Chondrocyte (in vitro differentiated cells): ENCODE results near the gene LBX2. TPM values are rescaled to one million over a fixed set of nuclear protein-coding genes. Genes with fewer than 3 reads are reported as not detected.
A peak's percentile ranks its signal among the peaks of the same experiment; 100 is the strongest.

Experiments
- DNase-seq: peaks from one replicate; pipeline ENCODE4 v3.0.0; 2021; ENCODE audit warnings: mixed read lengths, low spot score
- H3K27ac Mint-ChIP-seq: one replicate; pipeline ENCODE4 v1.8.0; 2021; ENCODE audit warnings: mild to moderate bottlenecking, moderate library complexity, mixed read lengths; ENCODE audit not compliant: unreplicated experiment
- H3K27me3 Mint-ChIP-seq: 2 replicates; pipeline ENCODE4 v1.8.0; 2021; ENCODE audit warnings: low read depth, mixed read lengths
- H3K36me3 Mint-ChIP-seq: 2 replicates; pipeline ENCODE4 v1.8.0; 2021; ENCODE audit warnings: low read depth, mixed read lengths
- H3K4me1 Mint-ChIP-seq: 2 replicates; pipeline ENCODE4 v1.8.0; 2021; ENCODE audit warnings: low read depth, mild to moderate bottlenecking, mixed read lengths
- H3K4me3 Mint-ChIP-seq: one replicate; pipeline ENCODE4 v1.8.0; 2021; ENCODE audit warnings: mild to moderate bottlenecking, moderate library complexity, mixed read lengths; ENCODE audit not compliant: unreplicated experiment
- H3K9me3 Mint-ChIP-seq: 2 replicates; pipeline ENCODE4 v1.8.0; 2021; ENCODE audit warnings: low read depth, mixed read lengths
- total RNA-seq: library from RNA; stranded (reverse); gene quantifications from 3 replicates; pipeline ENCODE4 v1.2.1, GENCODE V29; 2021
- TF ChIP-seq, protein P1 (sequence below): fragments of 200-600 bp; sonication (generic); IDR thresholded peaks from 2 replicates; pipeline ENCODE4 v1.5.0; 2021; ENCODE audit warnings: antibody characterized with exemption, mild to moderate bottlenecking, moderate library complexity

The LBX2 gene
- total RNA-seq, 1 donor from 2014 or later, result 2.3 TPM

GRCh38 chr2:74458132-74458937, 41.1 kb downstream of the LBX2 start, which contains the start of gene WBP1:
Gene WBP1 (plus strand): TSS chr2:74458438. CDS start chr2:74458603, 165 bp downstream.
- peak; percentile 99 for DNase-seq
- TF ChIP-seq, protein P1, sequence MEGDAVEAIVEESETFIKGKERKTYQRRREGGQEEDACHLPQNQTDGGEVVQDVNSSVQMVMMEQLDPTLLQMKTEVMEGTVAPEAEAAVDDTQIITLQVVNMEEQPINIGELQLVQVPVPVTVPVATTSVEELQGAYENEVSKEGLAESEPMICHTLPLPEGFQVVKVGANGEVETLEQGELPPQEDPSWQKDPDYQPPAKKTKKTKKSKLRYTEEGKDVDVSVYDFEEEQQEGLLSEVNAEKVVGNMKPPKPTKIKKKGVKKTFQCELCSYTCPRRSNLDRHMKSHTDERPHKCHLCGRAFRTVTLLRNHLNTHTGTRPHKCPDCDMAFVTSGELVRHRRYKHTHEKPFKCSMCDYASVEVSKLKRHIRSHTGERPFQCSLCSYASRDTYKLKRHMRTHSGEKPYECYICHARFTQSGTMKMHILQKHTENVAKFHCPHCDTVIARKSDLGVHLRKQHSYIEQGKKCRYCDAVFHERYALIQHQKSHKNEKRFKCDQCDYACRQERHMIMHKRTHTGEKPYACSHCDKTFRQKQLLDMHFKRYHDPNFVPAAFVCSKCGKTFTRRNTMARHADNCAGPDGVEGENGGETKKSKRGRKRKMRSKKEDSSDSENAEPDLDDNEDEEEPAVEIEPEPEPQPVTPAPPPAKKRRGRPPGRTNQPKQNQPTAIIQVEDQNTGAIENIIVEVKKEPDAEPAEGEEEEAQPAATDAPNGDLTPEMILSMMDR, result no peak
- no peaks in the 10 kb centered on the region for H3K9me3 Mint-ChIP-seq
- peaks cover 2% of the 10 kb centered on the region for H3K36me3 Mint-ChIP-seq
- H3K4me1 Mint-ChIP-seq, result peaks cover 57% of the 10 kb centered on the region
- H3K27ac Mint-ChIP-seq, result peak within 1 kb of the TSS; percentile 98
- H3K27me3 Mint-ChIP-seq, result no peaks in the 10 kb centered on the region
- H3K4me3 Mint-ChIP-seq, result peak within 1 kb of the TSS; percentile 89

GRCh38 chr2:74457549-74458131, 41.8 kb downstream of the LBX2 start:
- H3K27ac Mint-ChIP-seq, result peak overlapping the region; percentile 97
- no peak for DNase-seq
- peak overlapping the region; percentile 89 for H3K4me3 Mint-ChIP-seq
- no peaks in the 10 kb centered on the region for H3K9me3 Mint-ChIP-seq
- H3K27me3 Mint-ChIP-seq, result no peaks in the 10 kb centered on the region
- peaks cover 2% of the 10 kb centered on the region for H3K36me3 Mint-ChIP-seq
- TF ChIP-seq, protein P1, result no peak
- peaks cover 50% of the 10 kb centered on the region for H3K4me1 Mint-ChIP-seq

DNA sequence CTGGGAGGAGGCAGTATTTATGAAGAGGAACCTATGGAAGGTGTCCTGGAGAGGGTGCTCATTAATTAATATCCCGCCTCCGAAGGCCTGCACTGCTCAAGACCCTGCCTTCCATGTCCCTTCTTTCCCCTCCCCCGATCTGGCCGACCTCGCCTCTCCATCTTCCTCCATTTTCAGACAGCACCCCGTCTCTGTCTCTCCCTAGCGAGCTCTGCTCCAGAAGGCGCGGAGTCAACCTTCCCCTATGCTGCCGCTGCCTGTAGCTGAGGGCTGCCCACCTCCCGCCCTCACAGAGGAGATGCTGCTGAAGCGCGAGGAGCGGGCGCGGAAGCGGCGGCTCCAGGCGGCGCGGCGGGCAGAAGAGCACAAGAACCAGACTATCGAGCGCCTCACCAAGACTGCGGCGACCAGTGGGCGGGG, 42.3 kb downstream of the LBX2 start:
- peaks cover 2% of the 10 kb centered on the region for H3K36me3 Mint-ChIP-seq
- H3K4me1 Mint-ChIP-seq, result peaks cover 49% of the 10 kb centered on the region
- peak overlapping the region; percentile 98 for H3K27ac Mint-ChIP-seq
- H3K4me3 Mint-ChIP-seq, result peak overlapping the region; percentile 89
- H3K27me3 Mint-ChIP-seq, result no peaks in the 10 kb centered on the region
- no peaks in the 10 kb centered on the region for H3K9me3 Mint-ChIP-seq
- DNase-seq, result no peak
- TF ChIP-seq, protein P1, result no peak

DNA sequence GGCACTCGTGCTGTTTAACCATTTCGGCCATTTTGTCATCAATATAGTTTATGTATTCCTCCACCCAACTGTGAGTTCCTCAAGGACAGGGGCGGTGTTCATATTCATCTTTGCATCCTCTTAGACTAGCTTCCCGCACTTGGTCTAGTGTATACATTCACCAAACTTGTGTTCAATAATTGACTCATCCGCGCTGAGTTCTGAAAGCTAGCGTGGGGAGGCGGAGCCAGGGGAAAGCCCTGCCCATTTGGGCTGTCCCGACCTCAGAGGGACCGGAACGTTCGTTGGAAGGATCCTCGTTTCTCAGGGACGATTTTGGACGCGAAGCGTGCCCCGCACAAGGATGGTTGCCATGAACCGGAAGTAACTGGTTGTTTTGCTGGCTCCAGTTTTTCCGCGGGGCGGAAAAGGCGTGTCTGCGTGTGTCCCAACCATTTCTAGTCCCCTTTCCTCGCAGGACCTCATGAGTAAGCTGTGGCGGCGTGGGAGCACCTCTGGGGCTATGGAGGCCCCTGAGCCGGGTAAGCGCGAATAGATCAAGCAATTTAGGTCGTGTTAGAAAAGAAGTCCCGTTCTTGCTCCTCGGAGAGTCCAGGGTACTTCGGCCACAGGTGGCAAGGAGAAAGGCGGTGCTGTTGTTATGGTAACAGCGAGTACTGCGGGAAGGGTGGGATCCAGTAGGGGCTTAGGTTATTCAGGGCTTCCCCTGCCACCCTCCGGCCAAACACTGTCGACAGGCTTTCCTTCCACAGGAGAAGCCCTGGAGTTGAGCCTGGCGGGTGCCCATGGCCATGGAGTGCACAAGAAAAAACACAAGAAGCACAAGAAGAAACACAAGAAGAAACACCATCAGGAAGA, 44.5 kb downstream of the LBX2 start, which contains the start of gene INO80B:
INO80B (plus strand) TSS at position 434 of the 858 bp plus-strand sequence; CDS start at position 464, 30 bp downstream.
- H3K4me1 Mint-ChIP-seq, result peaks cover 42% of the 10 kb centered on the region

More for the DNA sequence above, 44.5 kb downstream of the LBX2 start, which contains the start of gene INO80B:
- Mint-ChIP-seq H3K27ac (peak within 1 kb of the TSS; percentile 85), H3K9me3 (no peaks in the 10 kb centered on the region), H3K4me3 (peak within 1 kb of the TSS; percentile 89), H3K36me3 (no peaks in the 10 kb centered on the region), H3K27me3 (peaks cover 3% of the 10 kb centered on the region)
- TF ChIP-seq, protein P1, result no peak
- DNase-seq, result peak; percentile 97
